GM12801 (cell line): Measurements from ENCODE around the gene UBE2G1.

Source experiments
- TF ChIP-seq, protein P1 (sequence below): IDR thresholded peaks from one replicate; pipeline ENCODE4 v1.5.1; 2011; ENCODE audit warnings: control low read depth; ENCODE audit not compliant: insufficient read length; ENCODE audit errors: extremely low read depth

Gene UBE2G1

DNA sequence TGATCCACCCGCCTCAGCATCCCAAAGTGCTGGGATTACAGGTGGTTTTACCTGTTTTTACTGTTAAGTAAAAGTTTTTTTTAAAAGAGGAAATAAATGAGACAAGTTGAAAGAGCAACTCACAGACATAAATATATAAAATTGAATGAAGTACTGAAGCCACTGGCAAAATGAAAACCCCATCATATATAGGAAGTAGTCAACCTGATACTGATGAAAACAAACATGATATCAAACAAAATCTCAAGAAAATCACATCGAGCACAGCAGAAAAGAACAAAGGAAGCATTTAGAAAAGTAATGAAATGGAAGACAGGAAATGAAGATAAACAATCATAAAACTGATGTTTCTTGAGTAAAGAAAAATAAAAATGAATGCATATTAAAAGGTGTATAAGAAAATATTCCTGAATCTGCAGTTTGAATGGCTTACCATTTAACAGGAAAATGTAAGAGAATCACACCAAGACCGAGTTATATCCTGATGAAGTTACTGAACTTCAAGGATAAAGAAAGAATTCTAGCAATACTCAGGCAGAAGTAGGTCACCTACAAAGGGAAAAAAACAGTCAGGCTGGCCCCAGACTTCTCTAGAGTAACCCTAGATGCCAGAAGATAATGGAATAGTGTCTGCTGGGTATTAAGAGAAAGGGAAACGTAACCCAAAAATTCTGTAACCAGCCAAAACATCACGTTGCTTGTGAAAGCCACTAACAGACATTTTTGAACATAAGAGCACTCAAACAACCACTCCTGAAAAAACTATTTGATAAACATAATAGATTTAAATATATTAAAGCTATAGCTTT, 31.5 kb downstream of the UBE2G1 start:
- TF ChIP-seq, protein P1, sequence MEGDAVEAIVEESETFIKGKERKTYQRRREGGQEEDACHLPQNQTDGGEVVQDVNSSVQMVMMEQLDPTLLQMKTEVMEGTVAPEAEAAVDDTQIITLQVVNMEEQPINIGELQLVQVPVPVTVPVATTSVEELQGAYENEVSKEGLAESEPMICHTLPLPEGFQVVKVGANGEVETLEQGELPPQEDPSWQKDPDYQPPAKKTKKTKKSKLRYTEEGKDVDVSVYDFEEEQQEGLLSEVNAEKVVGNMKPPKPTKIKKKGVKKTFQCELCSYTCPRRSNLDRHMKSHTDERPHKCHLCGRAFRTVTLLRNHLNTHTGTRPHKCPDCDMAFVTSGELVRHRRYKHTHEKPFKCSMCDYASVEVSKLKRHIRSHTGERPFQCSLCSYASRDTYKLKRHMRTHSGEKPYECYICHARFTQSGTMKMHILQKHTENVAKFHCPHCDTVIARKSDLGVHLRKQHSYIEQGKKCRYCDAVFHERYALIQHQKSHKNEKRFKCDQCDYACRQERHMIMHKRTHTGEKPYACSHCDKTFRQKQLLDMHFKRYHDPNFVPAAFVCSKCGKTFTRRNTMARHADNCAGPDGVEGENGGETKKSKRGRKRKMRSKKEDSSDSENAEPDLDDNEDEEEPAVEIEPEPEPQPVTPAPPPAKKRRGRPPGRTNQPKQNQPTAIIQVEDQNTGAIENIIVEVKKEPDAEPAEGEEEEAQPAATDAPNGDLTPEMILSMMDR = no peak

DNA sequence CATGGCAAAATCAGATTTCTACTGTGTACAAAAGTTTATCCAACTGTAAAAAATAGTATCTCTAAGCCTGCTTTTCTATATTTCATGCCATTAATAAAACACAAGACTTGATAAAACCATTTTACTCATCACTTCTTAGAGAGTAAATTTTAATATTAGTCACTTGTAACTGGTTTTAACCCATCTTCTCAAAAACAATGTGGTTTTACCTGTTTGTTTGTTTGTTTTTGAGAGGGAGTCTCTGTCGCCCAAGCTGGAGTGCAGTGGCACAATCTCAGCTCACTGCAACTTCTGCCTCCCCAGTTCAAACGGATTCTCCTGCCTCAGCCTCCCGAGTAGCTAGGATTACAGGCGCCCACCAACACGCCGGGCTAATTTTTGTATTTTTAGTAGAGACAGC, 32.1 kb downstream of the UBE2G1 start:
- TF ChIP-seq, protein P1 = no peak

DNA sequence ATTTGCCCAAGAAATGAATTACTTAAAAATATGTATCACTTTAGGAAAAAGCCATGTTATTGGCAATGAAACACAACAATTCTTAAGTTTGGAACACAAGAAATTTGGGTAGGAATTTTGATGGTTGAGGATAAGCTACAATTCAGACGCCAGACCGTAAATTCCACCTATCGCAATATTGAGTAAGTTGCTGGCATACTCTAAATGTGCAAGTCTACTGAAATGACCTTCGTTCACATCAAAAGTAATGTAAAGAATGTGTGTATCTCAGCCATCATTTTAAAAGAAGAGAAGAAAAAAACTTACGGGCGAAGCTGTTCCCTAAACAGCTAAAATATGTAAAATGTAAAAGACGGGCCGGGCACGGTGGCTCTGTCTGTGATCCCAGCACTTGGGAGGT, 33.4 kb downstream of the UBE2G1 start:
- TF ChIP-seq, protein P1 = no peak

DNA sequence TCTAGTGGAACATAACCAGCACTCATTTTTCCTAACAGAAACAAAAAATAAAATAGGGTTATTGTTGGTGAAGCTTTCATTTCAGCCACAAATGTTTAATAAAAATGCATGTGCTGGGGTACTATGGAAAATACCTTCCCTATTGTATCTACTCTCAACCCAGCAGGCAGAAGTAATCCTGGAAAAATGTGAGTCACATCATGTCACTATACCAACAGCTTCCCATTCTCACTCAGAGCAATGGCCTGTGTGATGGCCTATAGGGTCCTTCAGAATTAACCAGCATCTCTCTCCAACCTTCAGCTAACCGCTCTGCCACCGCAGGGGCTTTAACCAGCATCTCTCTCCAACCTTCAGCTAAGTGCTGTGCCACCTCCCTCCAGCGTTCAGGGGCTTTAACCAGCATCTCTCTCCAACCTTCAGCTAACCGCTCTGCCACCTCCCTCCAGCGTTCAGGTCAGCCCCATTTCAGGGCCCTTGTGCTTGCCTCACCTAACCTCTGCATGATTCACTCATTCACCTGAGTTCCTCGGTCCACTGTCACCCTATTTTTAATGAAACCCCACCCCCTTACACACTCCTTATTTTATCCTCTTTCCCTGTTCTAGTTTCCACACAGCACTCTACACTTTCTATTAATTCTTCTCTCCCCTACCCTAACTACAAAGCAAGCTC, 34.0 kb downstream of the UBE2G1 start:
- TF ChIP-seq, protein P1 = no peak

DNA sequence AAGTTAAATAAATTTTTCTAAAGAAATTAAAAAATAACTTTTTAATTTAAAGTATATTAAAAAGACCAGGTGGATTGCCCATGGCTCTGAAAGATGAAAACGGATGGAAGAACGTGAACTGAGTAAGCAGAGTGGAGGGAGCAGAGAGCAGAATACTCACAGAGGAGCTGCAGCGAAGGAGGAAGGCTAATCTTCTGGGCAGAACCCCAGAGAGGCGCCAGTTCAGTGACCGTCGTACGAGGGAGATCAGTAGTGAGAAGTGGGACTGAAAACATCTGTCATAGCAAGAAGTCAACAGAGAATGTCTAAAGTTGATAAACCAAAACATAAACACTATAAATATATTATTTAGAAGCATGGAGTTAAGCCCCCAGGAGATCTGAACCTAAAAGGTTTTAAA, 34.9 kb downstream of the UBE2G1 start:
- TF ChIP-seq, protein P1 = no peak

DNA sequence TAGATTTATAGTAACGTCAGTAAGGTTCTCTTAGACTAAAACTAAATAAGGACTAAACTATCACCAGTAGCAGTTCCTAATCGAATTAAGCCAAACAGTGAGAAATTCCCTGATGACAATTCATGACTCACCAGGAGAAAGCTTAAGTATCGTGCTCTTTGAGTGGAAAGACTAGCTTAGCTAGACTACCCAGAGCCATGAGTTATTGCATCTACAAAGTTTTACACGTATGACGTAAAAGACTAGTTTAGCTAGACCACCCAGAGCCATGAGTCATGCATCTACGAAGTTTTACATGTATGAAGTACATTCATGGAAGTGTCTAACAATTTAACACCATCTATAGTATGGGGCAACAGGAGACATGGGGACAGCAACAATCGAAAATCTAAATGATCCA, 36.6 kb downstream of the UBE2G1 start:
- TF ChIP-seq, protein P1 = no peak

DNA sequence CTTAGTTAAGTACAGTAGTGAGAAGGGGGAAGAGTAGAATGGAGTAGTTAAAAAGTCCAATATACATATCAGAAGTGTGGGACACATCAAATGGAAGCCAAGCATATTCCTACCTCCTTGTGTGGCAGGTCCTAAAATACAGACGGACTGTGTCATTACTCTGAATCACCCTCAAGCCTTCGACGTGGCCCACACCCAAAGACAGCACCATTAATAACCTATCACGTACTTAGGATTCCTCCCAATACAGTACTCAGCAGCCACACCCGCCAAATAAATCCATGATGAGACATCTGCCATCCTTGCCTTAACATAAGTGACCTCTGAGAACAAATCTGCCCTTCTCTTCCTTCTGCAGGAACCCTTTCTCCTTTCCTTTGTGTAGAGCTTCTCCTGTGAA, 38.9 kb downstream of the UBE2G1 start:
- TF ChIP-seq, protein P1 = no peak
